Stimulated activated CD8-positive, alpha-beta memory T cell treated with anti-CD3 and anti-CD28 coated beads, Interleukin-15, amount 100 ng/mL, for 24 hours (primary cell): ENCODE results near the gene CADPS2.

Experiments
- DNase-seq: peaks from one replicate; pipeline ENCODE4 v3.0.0-alpha.2; 2020; ENCODE audit warnings: low read depth

Gene CADPS2

DNA sequence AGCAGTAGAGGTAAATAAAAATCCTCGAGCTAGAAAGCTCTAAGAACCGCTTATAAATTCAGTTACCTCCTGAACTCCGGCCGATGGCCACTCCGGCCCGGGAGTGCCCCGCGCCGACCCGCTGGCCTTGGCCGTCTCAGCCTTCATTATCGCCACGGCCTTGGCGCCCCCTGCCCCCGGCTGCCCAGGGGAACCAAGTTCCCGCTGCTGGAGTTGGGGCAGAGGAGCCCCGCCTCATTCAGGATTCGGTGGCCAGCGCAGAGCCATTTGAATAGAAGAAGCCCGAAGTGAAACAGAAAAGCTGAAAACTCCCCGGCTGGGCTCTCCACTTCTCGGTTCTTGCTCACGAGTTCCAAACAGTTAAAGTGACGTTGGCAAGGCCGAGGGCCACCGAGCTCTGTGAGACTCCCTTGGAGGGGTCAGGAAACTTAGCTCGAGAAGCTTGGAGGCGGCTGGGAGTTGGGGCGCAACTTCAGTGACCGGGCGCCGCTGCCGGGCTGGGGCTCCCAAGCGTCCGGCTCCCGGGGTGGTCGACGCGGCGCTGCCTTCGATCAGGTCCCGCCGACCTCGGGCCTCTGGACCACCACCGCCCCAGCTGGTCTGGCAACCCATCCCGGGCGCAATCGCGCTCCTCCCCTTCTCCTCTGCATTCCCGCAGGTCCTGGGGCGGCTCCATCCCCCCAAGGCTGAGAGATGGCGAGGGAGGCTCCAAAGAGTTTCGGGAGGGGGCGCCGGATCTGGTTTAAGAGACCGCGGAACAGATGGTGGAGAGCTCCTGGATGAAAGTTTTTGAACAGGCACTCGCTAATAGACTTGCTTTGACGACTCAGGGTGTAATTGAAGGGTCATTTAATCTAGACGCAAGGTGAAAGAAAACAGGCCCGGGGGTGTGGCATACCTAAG is 575.9 kb downstream of the CADPS2 start:
- DNase-seq = no peak

DNA sequence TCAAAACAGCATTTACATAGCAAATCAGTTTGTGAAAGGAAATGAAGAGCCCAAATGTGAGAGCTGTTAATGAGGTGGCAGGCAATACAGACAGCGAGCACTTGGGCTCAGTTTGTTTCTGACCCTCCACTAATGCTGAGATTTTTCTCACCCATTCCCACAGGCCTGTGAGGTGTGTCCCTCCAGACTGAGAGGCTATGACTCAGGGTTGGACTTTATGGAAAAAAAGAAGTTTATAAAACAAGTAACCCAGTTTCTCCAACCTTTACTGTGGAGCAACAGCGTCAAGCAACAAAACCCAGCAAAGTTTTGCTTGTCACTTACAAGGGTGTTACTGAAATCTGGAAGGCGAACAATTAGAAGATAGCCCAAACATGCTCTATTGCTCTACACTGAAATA is 576.8 kb downstream of the CADPS2 start:
- DNase-seq = no peak

DNA sequence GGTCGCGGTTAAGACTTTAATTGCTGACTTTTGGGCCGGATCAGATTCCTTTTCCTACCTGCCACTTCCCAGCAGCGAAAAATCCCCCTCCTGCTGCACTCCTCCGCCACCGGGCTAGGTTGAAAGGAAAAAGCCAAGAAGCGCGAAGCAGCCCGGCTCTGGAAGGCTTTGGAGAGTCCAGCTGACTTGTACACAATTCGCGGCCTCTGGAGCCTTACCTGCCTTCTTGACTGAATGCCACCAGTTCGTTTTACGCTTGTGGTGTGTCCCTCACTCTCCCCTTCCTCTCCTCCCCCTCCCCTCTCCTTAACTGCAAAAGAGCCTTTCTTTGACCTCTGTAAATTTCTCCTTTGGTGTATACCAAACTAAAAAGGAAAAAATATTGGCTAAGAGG is 579.0 kb downstream of the CADPS2 start:
- no peak for DNase-seq

DNA sequence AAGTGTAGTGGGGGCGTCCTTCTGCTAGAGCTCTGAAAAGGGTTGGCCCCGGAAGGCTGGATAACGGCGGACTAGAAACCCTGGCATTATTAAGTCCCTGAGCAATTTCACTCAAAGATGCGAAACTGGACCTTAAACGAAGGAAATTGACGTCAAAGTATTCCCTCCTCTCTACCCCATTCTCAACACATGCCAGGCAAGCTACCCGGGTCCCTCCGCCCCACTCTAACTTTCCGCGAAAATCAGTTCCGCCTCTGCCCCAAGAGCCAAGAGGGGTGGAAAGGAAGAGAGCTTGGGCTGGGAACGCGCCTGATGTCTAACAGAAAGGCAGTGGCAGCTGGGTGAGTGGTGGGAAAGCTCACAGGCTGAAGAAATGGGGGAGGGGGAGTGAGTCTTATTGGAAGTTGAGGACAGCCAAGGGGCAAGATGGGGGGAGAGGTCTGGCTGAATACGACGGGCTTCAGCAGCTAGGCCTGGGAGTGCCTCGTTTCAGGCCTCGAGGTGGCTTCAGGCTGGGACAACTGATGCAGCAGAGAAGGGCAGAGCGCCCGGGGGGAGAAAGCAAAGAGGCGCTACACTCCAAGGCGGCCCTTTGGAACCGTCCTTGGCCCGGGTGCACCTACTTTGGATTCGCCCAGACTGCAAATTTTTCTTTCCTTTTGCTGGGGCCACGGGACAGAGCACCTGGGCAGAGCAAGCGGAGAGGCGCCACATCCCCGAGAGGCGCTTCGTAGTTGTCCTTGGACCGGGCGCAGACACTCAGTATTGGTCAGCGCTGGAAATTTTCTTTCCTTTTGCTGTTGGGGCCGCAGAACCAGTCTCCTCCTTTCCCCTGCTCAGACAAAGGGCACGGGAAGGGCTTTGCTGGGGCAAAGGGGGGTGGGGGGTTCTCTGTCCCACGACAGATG is 579.7 kb downstream of the CADPS2 start:
- DNase-seq = no peak

DNA sequence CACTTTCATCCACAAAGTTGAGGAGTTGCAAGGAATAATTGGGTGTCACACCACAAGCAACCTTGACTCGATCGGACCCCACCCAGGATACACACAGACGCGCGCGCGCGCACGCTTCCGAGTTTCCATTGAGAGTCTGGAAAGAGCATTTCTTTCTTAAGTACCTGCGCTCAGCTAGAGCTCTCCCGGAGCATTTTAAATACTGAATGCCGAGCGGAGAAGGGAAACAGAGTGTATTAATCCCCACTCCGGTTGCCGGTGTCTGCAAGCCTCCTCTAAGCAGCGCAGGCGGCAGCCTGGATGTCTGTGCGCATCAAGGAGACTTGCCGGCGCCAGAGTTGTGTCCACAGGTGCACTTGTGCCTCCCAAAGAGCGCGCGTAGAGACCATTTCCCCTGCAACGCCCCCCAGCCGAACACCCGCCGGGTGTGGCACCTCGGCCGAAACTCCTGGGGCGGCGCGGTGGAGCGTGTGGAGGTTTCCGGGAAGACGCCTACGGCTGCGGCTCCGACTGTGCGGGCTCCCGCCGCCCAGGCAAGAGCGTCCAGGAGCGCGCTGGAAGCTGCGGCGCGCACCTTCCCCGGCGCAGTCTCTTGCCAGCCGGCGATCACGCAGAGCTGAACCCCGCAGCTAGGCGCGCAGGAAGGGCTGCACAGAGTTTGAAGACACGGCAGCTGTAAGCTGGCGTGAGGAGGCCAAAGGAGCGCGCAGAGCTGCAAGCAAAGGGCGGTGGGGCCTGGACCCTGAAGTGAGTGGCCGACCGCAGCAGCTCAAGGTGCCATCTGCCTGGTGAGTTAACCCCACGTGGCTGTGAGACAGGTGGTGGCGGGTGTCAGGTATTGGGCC is 580.6 kb downstream of the CADPS2 start:
- DNase-seq = no peak

DNA sequence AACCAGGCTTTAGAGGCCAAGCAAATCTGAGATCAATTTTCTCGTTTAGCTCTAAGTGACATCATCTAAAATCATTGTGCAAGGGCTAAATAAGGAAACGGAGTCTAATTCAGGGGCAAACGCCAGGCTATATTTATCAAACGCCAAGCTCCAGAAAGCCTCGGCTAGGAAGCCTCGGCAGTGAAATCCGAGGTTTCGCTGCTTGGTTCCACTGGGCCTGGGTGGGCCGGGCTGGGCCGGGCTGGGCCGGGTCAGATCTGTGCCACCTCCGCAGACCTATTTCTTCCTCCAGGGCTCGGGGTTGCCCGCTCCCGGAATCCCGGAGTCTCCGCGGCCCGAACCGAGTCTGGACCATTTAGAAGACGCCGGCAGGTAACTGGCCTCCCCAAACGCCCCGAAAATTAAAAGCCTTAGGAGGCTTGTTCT is 581.3 kb downstream of the CADPS2 start:
- no peak for DNase-seq

DNA sequence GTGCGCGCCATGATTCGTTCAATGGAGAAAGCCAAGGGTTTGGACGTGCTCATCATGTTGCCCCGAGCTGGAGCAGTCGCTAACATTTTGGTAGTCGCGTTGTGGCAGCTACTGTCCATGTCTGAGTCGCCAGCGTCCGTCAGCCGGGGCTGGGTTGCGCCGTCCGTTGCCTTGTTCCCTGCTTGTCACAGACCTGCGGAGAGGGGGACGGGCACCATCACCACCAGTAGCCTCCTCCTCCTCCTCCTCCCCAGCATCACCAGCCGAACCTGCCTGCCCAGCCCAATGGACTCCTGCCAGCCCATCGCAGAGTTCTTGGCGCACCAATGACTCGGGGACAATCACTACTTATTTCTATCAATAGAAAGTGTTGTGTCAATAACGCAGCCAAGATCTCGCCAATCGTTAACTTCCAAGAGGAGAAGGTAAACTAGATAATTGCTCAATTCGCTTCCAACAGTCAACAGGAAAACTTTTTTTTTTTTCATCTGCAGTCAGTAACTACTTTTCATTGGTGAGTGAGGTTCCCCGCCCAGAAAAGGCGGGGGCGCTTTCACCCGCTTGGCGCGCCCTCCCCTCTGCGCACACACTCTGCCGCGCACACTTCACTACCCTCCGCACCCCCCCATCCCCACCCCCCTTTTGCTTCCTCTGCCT is 581.8 kb downstream of the CADPS2 start, which contains the start of gene FEZF1:
FEZF1 (minus strand) TSS at position 432 of the 657 bp plus-strand sequence; CDS start at position 119, 313 bp downstream.
- no peak for DNase-seq

DNA sequence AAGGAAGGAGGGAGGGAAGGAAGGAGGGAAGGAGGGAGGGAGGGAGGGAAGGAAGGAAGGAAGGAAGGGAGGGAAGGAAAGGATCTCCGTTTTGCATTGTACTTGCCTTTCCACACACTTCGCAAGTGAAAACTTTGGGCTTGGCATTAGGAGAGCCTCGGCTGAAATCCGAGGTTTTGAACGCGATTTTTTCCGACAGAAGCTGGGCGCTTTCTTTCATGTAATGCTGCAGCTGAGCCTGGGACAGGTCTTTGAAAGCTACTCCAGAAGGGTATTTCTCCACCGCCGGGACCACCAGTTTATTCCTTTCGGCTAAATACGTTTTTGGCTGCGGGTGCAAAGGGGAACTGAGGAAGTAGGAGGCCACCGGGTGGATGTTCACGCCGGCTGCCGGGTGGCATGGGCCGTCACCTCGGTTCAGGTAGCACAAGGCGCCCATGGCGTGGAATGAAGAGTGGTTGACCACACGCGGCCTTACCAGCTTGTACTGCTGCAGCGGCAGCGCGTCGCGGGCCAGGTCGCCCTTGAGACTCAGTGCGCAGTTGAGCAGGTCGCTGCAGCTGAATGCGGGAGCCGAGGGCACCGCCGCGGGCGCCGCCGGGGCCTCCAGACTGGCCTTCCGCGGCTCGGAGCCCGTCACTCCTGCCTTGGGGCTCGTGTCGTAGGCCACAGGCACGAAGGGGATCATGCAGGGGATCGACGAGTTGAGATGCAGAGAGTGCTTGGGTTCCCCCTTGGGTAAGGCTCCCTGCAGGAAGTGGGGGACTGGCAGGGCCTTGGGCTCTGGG is 582.5 kb downstream of the CADPS2 start:
- no peak for DNase-seq

DNA sequence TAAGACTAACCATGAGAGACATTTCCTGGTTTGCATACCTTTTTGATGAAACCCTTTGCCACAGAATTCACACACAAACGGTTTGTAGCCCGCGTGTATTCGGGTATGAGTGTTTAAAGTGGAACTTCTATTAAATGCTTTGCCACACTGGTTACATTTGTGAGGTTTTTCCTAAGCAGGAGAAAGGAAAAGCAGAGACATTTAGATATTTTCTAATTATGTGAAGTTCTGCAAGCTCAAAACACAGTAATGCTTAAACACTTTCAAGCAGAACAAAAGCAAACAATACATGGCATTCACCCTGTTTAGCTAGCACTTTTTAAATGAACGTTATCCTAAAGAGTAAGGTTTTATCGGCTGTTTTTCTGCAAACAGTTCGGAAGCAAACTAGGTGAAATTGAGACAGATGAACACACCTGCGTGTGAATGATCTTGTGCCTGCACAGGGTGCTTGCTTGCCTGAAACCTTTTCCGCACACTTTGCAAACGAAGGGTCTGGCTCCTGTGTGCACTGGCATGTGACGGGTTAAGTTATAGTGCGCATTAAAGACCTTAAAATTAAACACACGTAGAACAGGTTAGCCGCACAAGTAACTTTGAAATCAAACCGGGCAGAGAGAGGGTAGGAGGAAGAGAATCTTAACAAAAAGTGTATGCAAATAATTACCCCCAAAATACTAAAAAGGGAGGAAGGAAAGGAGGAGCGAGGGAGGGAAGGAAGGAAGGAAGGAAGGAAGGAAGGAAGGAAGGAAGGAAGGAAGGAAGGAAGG is 583.3 kb downstream of the CADPS2 start:
- DNase-seq = no peak

DNA sequence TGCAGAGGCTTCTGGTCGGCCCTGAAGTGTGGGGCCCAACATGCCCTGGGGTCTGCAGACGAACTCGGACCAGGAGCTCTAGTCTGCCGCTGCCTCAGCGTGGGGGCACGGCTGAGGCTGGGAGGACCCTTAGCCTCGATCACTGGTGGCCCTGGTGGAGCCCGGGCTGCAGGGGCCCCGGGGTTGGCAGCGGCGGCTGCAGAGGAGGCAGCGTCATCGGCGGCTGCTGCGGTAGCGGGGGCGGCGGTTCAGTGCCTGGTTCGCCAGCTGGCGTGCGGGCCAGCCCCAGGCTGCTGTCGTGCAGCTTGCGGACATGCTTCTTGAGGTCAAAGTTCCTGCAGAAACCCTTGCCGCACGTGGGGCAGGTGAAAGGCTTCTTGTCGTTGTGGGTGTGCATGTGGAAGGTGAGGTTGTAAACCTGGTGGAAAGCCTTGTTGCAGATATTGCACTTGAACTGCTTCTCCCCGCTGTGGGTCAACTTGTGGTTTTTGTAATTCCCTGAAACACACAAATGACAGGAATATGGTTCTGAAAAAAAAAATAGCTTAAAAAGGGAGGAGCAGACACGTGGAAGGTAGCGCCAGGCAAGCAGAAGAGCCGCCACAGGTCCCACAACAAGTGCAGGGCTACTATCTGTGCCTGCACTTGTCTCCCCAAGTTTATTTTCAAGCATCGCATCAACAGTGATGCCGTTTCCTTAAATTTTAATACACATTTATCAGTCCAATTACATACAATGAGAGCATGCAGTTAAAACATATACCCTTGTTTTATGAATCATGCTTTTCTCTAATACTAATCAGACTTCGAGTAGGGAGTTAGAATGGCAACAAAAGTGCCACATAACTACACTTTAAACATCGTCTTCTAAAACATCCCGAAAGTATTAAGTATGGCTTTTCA is 584.2 kb downstream of the CADPS2 start:
- DNase-seq = no peak

DNA sequence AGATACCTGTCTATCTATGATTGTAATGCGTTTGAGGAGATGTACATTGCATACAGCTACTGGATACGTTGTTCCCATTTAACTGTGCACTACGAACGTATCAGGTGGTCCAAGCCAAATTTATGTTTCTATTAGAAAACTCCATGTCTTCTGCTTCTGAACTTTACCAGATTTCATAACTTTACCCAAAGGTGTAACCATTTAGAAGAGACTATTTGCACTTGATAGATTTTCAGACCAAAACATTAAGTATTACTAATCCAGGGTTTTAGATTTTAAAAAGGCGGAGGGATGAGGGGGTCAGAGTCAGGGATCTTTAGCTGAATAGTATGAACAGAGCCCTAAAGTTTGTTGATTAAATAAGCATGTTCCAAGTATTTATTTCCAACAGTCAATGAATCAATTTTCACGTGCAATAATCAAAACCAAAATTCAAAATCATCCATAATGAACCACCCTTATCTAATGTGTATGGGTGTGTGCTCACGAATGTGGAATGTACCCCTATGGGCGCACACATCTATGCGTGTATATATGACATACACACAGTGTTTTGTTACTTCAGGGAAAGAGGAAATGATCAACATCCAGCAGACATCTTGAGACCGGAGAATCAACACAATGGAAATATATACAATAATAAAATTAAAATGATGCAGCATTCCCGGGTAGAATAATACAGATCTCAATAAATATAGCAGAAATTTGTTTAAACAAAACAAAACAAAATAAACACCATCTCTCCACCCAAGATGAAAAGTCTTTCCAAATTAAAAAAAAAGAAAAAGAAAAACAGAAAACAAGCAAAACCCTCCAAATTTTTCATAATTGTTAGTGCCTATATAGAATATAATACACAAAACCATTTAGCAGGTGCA is 585.1 kb downstream of the CADPS2 start:
- no peak for DNase-seq

DNA sequence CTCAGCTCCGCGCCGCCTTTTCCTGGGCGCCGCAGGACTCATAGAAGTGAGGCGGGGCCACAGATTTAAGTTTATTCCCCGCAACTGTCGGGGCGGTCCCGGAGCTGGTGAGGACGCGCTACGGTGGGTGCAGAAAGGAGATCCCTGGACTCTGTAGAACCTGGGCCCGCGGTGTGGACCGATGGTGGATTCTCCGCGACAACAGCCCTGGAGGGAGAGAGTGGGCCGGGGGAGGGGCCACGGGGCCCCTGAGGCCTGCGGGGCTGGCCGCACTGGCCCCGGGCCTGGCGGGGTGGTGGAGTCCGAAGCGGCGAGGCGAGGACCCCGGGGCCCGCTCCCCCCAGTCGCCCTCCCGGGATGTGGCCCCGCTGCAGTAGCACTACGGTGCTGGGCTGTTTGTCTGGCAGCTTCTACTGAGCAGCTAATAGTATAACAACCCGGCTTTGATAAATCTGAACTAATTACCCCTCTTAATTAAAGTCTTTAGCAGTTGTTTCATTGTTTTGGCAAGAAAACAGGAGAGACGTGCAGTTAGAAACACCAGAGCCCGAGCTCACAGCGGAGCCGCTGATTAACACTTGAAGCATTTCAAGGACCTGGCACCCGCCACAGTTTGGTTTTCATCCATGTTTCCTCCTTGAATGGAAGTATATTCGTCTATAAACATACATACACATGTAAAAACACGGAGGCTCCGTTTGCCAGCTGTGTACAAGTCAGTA is 585.9 kb downstream of the CADPS2 start:
- no peak for DNase-seq

DNA sequence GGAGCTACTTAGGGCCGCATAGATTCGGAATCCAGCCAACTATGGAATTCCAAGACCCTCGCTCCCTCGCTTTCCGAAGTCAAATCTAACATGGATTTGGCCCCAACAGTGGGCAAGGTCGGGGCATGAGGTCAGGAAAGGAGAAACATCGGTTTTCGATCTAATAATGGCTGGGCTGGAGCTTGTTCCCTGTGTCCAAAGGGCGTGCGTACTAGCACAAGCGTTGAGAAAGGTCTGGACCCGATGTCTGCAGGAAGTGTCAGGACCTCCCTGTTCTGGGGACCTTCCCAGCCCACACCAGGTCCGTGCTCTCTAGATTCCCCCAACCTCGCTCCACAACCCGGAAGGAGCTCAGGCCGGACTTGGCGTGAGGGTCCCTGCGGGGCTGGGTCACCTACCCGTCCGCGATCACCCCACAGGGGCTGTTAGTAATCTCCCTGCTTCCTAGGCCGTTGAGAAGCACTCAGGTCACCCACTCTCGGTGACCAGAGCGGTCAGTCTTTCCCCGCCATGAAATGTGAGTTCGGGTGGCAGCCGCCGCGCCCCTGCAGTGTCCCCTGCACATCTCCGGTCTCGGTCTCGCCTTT is 586.5 kb downstream of the CADPS2 start:
- DNase-seq = no peak

DNA sequence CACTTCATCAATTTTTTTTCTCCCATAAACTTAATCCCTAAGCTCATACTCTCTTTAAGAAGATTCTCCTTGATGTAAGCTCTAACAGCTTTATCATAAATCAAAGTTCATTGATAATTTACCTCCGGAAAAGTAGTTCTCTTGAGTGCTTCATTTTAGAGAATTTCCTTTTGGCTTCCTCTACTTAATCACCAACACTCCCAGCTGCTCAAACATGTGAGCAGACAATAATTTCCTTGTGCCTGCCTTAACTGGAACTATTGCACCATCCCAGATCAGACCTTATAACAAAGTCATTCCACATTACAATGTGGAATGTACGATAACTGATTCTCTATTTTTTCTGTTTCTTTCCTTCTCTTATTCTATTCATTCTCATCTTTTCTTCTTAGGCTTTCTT is 587.6 kb downstream of the CADPS2 start:
- no peak for DNase-seq

DNA sequence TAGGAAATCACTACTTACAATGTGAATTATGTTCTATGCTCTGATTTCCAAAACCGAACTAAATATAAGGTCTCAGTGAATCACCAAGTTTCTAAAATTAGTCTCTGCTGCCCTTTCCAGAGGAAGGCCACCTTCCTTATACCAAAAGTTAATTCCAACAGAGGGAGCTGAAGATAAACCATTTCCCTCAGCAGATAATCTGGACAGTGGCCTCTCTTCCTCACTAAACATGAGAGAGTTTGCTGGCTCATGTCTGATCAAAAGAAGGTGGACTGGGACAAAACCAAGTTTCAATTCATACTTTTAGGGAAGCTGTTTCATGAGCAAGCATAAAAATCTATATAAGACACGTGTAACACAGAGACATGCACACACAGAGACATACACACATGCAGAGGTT is 588.1 kb downstream of the CADPS2 start:
- no peak for DNase-seq

DNA sequence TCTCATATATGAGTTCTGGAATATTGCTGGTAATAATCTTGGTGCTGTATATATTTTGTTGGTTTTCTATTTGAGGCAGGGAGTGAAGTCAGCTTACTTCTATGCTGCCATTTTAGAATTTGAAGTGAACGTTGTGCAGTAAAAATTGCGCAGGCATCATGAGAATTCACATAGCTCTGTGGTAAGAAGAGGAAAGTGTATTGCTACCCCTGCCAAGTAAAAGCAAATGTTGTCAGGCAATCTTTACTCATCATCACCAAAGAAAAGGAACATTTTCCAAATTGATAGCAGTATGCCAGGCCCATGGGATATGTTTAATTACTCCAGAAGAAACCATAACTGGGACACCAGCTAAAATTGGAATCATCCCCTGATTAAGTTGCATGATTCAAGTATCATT is 595.1 kb downstream of the CADPS2 start:
- DNase-seq = no peak

DNA sequence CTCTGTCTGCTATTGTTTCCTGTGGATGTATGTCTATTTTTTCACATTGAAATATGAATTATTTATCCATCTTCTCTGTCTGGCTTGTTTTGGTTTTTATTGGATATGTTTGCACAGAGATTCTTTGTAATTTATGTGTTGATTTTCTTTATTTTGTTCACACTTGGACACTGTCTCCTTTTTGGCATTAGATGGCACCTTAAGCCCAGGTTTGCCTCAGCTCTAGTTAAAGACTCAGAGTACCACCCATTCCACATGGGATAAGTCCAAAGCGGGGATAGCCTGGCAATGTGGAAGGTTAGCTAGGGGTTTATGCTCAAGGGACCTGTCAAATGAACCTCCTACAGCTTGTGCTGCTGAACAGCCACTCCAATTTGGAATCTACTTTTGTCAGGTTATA is 595.8 kb downstream of the CADPS2 start:
- no peak for DNase-seq
